ENCODE data around the gene RHBG. TPM values are rescaled to one million over a fixed set of nuclear protein-coding genes. Genes with fewer than 3 reads are reported as not detected.

The RHBG gene
- total and polyA plus RNA-seq, 4 donors, result 0.25 to 6.4 (median 2.3) TPM

DNA sequence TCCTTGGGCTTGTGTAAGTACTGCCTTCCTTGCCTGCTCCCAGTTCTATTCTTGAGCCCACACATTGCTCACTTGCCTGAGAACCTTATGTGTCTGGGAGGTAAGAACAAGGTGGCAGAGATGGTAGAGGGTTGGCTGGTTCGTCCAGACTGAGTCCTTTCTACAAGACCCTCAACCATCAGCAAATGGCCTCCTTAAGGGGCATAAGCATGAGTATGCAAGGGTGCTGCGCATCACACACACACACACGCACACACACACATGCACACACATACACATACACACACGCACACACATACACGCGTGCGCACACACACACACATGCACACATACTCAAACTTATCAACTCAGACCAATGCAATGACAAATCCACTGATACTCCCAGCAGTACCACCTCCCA is 56.9 kb downstream of the RHBG start (continued):
- no peak for TF ChIP-seq REST (IDR thresholded peaks at IDR 0.05)
- TF ChIP-seq, protein P1, sequence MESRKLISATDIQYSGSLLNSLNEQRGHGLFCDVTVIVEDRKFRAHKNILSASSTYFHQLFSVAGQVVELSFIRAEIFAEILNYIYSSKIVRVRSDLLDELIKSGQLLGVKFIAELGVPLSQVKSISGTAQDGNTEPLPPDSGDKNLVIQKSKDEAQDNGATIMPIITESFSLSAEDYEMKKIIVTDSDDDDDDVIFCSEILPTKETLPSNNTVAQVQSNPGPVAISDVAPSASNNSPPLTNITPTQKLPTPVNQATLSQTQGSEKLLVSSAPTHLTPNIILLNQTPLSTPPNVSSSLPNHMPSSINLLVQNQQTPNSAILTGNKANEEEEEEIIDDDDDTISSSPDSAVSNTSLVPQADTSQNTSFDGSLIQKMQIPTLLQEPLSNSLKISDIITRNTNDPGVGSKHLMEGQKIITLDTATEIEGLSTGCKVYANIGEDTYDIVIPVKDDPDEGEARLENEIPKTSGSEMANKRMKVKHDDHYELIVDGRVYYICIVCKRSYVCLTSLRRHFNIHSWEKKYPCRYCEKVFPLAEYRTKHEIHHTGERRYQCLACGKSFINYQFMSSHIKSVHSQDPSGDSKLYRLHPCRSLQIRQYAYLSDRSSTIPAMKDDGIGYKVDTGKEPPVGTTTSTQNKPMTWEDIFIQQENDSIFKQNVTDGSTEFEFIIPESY (IDR thresholded peaks at IDR 0.05), result no peak

DNA sequence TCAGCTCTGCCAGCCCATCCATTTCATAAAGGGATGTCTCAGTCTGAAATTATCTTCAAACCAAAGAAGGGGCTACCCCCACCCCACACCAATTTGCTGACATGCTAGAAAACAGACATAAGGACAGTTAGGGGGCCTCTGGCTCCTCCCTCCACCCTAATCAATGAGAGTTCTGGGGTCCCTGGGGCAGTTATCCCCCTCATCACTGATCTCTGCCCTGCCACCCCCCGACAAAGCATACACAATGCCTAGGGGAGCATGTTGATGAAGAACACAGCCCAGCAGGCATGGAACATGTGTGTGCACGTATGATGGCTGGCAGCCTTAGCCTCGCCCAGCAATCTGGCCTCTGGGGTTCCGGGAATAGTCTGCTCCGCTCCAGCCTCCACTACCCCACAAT is 58.9 kb downstream of the RHBG start:
- Histone ChIP-seq H3K4me1 (ENCODE audit: control insufficient read depth in 4 of 4, insufficient read depth in 4 of 4, low read length in 3 of 4) (no peaks in the 10 kb centered on the region), H3K9ac (ENCODE audit: low read depth in 1 of 2, low read length in 2 of 2) (no peak overlapping the region), H3K27ac (ENCODE audit: low read depth in 1 of 2, low read length in 2 of 2) (no peak overlapping the region), H3K36me3 (ENCODE audit: control insufficient read depth in 4 of 4, insufficient read depth in 3 of 4, low read depth in 1 of 4, low read length in 3 of 4) (no peaks in the 10 kb centered on the region), H3K9me3 (ENCODE audit: control insufficient read depth in 4 of 4, low read length in 3 of 4) (no peaks in the 10 kb centered on the region), H3K27me3 (ENCODE audit: control insufficient read depth in 4 of 4, insufficient read depth in 4 of 4, low read length in 3 of 4) (peaks cover 4 to 29% (median 13%) of the 10 kb centered on the region in 4 donors), H3K4me3 (ENCODE audit: low read depth in 1 of 3, low read length in 3 of 3) (no peak overlapping the region)
- no peak for DNase-seq (ENCODE audit: low spot score)
- TF ChIP-seq REST (IDR thresholded peaks at IDR 0.05) (no peak), EGR1 (IDR thresholded peaks at IDR 0.05; ENCODE audit: low read depth in 2 of 2) (no peak), HNF4A (conservative IDR thresholded peaks at IDR 0.05) (no peak), RAD21 (IDR thresholded peaks at IDR 0.05) (no peak), FOXA1 (IDR thresholded peaks at IDR 0.05) (no peak), JUND (IDR thresholded peaks at IDR 0.05) (no peak)
- TF ChIP-seq, protein P2, sequence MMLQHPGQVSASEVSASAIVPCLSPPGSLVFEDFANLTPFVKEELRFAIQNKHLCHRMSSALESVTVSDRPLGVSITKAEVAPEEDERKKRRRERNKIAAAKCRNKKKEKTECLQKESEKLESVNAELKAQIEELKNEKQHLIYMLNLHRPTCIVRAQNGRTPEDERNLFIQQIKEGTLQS (IDR thresholded peaks at IDR 0.05), result no peak
- 67% methylated on average over 5 of the region's 5 CpGs for WGBS

- WGBS, result 16% methylated on average over 4 of the region's 4 CpGs
- Histone ChIP-seq H3K4me3 (ENCODE audit: low read depth in 1 of 3, low read length in 3 of 3) (no peak overlapping the region), H3K36me3 (ENCODE audit: control insufficient read depth in 4 of 4, insufficient read depth in 3 of 4, low read depth in 1 of 4, low read length in 3 of 4) (no peaks in the 10 kb centered on the region), H3K27me3 (ENCODE audit: control insufficient read depth in 4 of 4, insufficient read depth in 4 of 4, low read length in 3 of 4) (peaks cover 4 to 31% (median 14%) of the 10 kb centered on the region in 4 donors), H3K27ac (ENCODE audit: low read depth in 1 of 2, low read length in 2 of 2) (no peak overlapping the region), H3K9ac (ENCODE audit: low read depth in 1 of 2, low read length in 2 of 2) (no peak overlapping the region), H3K4me1 (ENCODE audit: control insufficient read depth in 4 of 4, insufficient read depth in 4 of 4, low read length in 3 of 4) (no peaks in the 10 kb centered on the region), H3K9me3 (ENCODE audit: control insufficient read depth in 4 of 4, low read length in 3 of 4) (no peaks in the 10 kb centered on the region)
- no peak for DNase-seq (ENCODE audit: low spot score)
- TF ChIP-seq REST (IDR thresholded peaks at IDR 0.05), result no peak
- TF ChIP-seq NR2F2 (IDR thresholded peaks at IDR 0.05), result no peak
- TF ChIP-seq HNF4G (IDR thresholded peaks at IDR 0.05), result no peak
- TF ChIP-seq, protein P2 (IDR thresholded peaks at IDR 0.05), result no peak
- no peak for TF ChIP-seq GABPA (IDR thresholded peaks at IDR 0.05 in 1 of 2, conservative IDR thresholded peaks at IDR 0.05 in 1 of 2)
These were observed 59.8 kb downstream of the RHBG start for GRCh38 chr1:156428746-156429288.
